Measurements from ENCODE around the gene GRAMD4. TPM values are rescaled to one million over a fixed set of nuclear protein-coding genes. Genes with fewer than 3 reads are reported as not detected.

GRAMD4 gene
- total RNA-seq, 1 donor from 2014 or later = 45.6 TPM

- TF ChIP-seq CTCF (IDR thresholded peaks at IDR 0.05) = no peak
- intact Hi-C loops (cut with micrococcal nuclease) = no loop called here
- CTCF ChIA-PET = no interaction called here
- no peak overlapping the region for H3K4me3 Mint-ChIP-seq
- DNase-seq (no peak), ATAC-seq (ENCODE audit: low read depth) (no peak)
- H3K27ac Mint-ChIP-seq = no peak overlapping the region
- peaks cover 14% of the 10 kb centered on the region for H3K4me1 Mint-ChIP-seq
- POLR2A ChIA-PET = no interaction called here
- H3K27me3 Mint-ChIP-seq = no peaks in the 10 kb centered on the region
- peaks cover 26% of the 10 kb centered on the region for H3K36me3 Mint-ChIP-seq (ENCODE audit: low read depth)
- H3K9me3 Mint-ChIP-seq = no peaks in the 10 kb centered on the region
These were observed 38.1 kb downstream of the GRAMD4 start for GRCh38 chr22:46657996-46658947.

DNA sequence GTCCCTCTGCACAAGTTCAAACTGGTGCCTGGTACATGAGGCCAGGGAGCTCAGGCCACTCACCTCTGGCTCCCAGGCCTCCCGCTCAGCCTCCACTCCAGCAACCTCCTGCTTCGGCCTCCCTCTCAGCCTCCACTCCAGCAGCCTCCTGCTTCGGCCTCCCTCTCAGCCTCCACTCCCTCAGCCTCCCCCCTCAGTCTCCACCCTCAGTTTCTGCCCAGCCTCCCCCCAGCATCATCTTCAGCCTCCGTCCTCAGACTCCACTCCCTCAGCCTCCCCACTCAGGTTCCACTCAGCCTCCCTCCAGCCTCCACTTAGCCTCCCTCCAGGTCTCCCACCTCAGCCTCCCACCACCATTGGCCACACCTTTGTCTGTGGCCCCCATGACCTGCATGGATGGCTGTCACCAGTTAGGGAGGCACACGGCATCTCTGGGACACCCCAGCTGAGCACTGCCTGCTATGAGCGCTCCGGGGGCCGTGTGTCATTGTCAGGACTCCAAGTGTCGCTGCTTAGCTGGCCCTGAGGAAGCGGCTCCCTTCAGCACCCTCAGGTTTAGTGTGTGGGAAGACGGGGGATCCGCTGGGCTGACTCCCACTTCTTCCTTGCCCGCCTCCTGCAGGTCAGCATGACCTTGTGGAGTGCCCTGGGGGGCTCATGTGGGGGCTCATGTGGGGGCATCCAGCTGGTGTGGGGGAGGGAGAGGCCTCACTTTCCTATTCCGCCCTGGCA is 39.0 kb downstream of the GRAMD4 start:
- Mint-ChIP-seq H3K4me3 (no peak overlapping the region), H3K27me3 (no peaks in the 10 kb centered on the region), H3K9me3 (no peaks in the 10 kb centered on the region), H3K4me1 (peaks cover 8% of the 10 kb centered on the region), H3K27ac (no peak overlapping the region), H3K36me3 (ENCODE audit: low read depth) (peaks cover 30% of the 10 kb centered on the region)
- POLR2A ChIA-PET = no interaction called here
- no peak for TF ChIP-seq CTCF (IDR thresholded peaks at IDR 0.05)
- ATAC-seq (ENCODE audit: low read depth) (no peak), DNase-seq (no peak)
- intact Hi-C loops (cut with micrococcal nuclease) = no loop called here
- CTCF ChIA-PET = no interaction called here

GRCh38 chr22:46659791-46660186 is 39.6 kb downstream of the GRAMD4 start:
- ChIA-PET CTCF (no interaction called here), POLR2A (no interaction called here)
- Mint-ChIP-seq H3K27me3 (no peaks in the 10 kb centered on the region), H3K27ac (no peak overlapping the region), H3K36me3 (ENCODE audit: low read depth) (peaks cover 30% of the 10 kb centered on the region), H3K9me3 (no peaks in the 10 kb centered on the region), H3K4me1 (peaks cover 5% of the 10 kb centered on the region), H3K4me3 (no peak overlapping the region)
- ATAC-seq (ENCODE audit: low read depth) (no peak), DNase-seq (no peak)
- intact Hi-C loops (cut with micrococcal nuclease) = no loop called here
- no peak for TF ChIP-seq CTCF (IDR thresholded peaks at IDR 0.05)

DNA sequence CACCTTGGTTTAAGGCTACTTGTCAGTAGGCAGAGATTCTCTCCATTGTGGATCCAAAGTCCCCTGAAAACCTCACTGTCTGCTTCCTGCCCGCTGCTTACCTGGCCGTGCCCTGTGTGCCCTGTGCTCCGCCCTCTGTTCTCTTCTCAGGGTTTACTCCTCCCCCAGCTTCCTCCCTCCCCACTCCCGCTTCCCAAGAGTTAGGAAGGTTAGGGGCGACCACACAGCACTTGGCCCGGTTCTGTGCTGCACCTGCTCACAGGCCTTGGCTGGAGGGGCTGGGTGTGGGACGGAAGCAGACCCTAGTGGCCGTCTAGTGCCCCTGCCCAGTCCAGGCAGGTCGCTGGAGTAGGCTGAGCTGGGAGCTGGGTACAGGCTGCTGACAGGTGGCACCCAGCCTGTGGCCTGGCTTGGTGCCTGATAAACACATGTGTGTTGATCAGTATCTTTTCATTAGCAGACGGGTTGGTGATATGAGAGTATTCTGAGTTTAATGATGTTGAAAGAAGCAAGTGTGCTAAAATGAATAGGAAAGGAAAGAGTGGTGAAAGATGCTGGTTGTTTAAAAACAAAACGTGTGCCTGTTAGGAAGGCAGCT is 40.5 kb downstream of the GRAMD4 start:
- Mint-ChIP-seq H3K27ac (no peak overlapping the region), H3K27me3 (no peaks in the 10 kb centered on the region), H3K4me1 (peaks cover 3% of the 10 kb centered on the region), H3K36me3 (ENCODE audit: low read depth) (peaks cover 37% of the 10 kb centered on the region), H3K9me3 (no peaks in the 10 kb centered on the region), H3K4me3 (no peak overlapping the region)
- ChIA-PET CTCF (no interaction called here), POLR2A (no interaction called here)
- DNase-seq (no peak), ATAC-seq (ENCODE audit: low read depth) (no peak)
- no peak for TF ChIP-seq CTCF (IDR thresholded peaks at IDR 0.05)
- intact Hi-C loops (cut with micrococcal nuclease) = no loop called here
